ENCODE data around the gene RSU1.

DNA sequence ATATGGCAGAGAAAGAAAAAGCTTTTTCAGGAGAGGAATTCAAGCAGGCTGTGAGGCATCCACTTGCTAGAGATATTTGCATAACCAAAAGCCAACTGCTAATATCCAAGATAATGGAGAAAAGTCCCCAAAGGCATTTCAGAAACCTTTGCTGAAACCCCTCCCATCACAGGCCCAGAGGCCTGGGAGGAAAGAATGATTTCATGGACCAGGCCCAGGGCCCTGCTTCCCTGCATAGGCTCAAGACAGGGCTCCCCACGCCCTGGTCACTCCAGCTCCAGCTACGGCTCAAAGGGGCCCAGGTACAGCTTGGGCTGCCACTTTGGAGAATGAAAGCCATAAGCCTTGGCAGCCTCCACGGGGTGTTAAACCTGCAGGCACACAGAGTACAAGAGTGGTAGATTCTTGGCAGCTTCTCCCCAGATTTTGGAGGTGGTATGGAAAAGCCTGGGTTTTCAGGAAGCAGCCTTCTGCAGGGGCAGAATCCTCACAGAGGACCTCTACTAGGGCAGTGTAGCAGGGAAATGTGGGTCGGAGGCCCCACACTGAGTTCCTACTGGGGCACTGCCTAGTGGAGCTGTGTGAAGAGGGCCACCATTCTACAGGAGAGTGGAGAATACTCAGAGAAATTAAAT lies 5.6 kb upstream of the RSU1 start:
- TF ChIP-seq, protein P1, sequence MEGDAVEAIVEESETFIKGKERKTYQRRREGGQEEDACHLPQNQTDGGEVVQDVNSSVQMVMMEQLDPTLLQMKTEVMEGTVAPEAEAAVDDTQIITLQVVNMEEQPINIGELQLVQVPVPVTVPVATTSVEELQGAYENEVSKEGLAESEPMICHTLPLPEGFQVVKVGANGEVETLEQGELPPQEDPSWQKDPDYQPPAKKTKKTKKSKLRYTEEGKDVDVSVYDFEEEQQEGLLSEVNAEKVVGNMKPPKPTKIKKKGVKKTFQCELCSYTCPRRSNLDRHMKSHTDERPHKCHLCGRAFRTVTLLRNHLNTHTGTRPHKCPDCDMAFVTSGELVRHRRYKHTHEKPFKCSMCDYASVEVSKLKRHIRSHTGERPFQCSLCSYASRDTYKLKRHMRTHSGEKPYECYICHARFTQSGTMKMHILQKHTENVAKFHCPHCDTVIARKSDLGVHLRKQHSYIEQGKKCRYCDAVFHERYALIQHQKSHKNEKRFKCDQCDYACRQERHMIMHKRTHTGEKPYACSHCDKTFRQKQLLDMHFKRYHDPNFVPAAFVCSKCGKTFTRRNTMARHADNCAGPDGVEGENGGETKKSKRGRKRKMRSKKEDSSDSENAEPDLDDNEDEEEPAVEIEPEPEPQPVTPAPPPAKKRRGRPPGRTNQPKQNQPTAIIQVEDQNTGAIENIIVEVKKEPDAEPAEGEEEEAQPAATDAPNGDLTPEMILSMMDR (IDR thresholded peaks at IDR 0.05 in 8 of 11, conservative IDR thresholded peaks at IDR 0.05 in 3 of 11): no peak
- TF ChIP-seq POLR2A (IDR thresholded peaks at IDR 0.05): no peak
- TF ChIP-seq POLR2AphosphoS5 (IDR thresholded peaks at IDR 0.05): no peak

All from spleen (tissue), 7 donors.